Body of pancreas (tissue), 4 donors: Measurements from ENCODE around the gene DOCK9. TPM values are rescaled to one million over a fixed set of nuclear protein-coding genes. Genes with fewer than 3 reads are reported as not detected.

Experiments
- ATAC-seq: fragments of 150-250 bp; one replicate; pipeline ENCODE4 v1.9.1; 2016
- DNase-seq, 4 donors: peaks; one replicate each; pipeline ENCODE4 v3.0.0-alpha.2; 2019
- H3K27ac ChIP-seq, 4 donors: fragments of 200-600 bp; sonication (generic); 1 replicate in 3 of 4; 2 replicates in 1 of 4; pipeline versions ENCODE4 v1.5.1 to v1.6.1; 2016 to 2019; ENCODE audit warnings: mild to moderate bottlenecking in 1 of 4, mixed read lengths in 1 of 4, moderate library complexity in 1 of 4
- H3K27me3 ChIP-seq, 2 donors: fragments of 200-600 bp; sonication (generic); one replicate each; pipeline ENCODE4 v1.6.0; 2016; ENCODE audit warnings: mild to moderate bottlenecking in 1 of 2
- H3K36me3 ChIP-seq, 2 donors: fragments of 200-600 bp; sonication (generic); replicated peaks in 1 of 2; 2 replicates each; pipeline ENCODE4 v1.5.1; 2016; ENCODE audit warnings: low read depth in 2 of 2; ENCODE audit not compliant: insufficient read depth in 1 of 2
- H3K4me1 ChIP-seq: fragments of 200-600 bp; sonication (generic); one replicate; pipeline ENCODE4 v1.6.0; 2016
- H3K4me3 ChIP-seq, 2 donors: fragments of 200-600 bp; sonication (generic); 1 replicate in 1 of 2; 2 replicates in 1 of 2; pipeline ENCODE4 v1.5.1; 2016 to 2019
- H3K9me3 ChIP-seq, 3 donors: fragments of 200-600 bp; sonication (generic); 1 replicate in 2 of 3; 2 replicates in 1 of 3; pipeline ENCODE4 v1.5.1; 2016
- POLR2A ChIP-seq, 3 donors: fragments of 450-650 bp; IDR thresholded peaks; one replicate each; pipeline ENCODE4 v1.6.1; 2016; ENCODE audit warnings: antibody characterized with exemption in 3 of 3, mild to moderate bottlenecking in 2 of 3
- WGBS, 2 donors: methylation state at CpG; one replicate each; pipeline ENCODE4 v1.1.5; 2017; 5-methylcytosine and 5-hydroxymethylcytosine counted together
- intact Hi-C: fragments of 100-400 bp; cut with DNase I; formaldehyde crosslinking; loops from one replicate; pipeline ENCODE4 v1.15.1; 2023
- total RNA-seq, 2 donors: library from RNA; depleted of rRNA; stranded (reverse); fragments of >200 nt; gene quantifications; one replicate each; pipeline ENCODE4 v1.1.0, GENCODE V29; 2016
- TF ChIP-seq, protein P1 (sequence below), 7 experiments: fragments of 450-650 bp in 4 of 7; fragments of 200-600 bp in 3 of 7; sonication (generic) in 3 of 7; IDR thresholded peaks; one replicate each; pipeline ENCODE4 v1.5.1; 2016 to 2019; ENCODE audit warnings: antibody characterized with exemption in 7 of 7

Gene DOCK9
- total RNA-seq, 2 donors from 2014 or later, result 35.3 to 73.5 TPM

DNA sequence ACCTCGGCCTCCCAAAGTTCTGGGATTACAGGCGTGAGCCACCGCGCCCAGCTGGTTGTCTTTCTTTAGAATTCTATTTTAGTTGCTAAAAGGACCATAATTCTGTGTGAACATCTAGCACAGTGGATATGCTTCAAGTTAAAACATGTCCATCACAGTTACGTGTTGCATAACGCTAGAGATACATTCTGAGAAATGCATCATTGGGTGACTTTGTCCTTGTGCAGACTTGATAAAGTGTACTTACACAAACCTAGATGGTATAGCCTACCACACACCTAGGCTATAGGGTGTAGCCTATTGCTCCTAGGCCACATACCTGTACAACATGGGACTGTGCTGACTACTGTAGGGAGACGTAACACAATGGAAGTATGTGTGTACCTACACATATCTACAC is 35.4 kb downstream of the DOCK9 start:
- WGBS, 2 donors, result 96% methylated on average over 7 of the region's 7 CpGs
- H3K27ac ChIP-seq, result no peak overlapping the region
- no peaks in the 10 kb centered on the region for H3K36me3 ChIP-seq
- no peak for ATAC-seq
- H3K4me1 ChIP-seq, result no peaks in the 10 kb centered on the region
- no peaks in the 10 kb centered on the region for H3K9me3 ChIP-seq
- TF ChIP-seq POLR2A (IDR thresholded peaks at IDR 0.05), result no peak
- TF ChIP-seq, protein P1, sequence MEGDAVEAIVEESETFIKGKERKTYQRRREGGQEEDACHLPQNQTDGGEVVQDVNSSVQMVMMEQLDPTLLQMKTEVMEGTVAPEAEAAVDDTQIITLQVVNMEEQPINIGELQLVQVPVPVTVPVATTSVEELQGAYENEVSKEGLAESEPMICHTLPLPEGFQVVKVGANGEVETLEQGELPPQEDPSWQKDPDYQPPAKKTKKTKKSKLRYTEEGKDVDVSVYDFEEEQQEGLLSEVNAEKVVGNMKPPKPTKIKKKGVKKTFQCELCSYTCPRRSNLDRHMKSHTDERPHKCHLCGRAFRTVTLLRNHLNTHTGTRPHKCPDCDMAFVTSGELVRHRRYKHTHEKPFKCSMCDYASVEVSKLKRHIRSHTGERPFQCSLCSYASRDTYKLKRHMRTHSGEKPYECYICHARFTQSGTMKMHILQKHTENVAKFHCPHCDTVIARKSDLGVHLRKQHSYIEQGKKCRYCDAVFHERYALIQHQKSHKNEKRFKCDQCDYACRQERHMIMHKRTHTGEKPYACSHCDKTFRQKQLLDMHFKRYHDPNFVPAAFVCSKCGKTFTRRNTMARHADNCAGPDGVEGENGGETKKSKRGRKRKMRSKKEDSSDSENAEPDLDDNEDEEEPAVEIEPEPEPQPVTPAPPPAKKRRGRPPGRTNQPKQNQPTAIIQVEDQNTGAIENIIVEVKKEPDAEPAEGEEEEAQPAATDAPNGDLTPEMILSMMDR (IDR thresholded peaks at IDR 0.05), result no peak
- no peak overlapping the region for H3K4me3 ChIP-seq
- no peak for DNase-seq
- intact Hi-C loops, result no loop called here
- H3K27me3 ChIP-seq, result no peaks in the 10 kb centered on the region

DNA sequence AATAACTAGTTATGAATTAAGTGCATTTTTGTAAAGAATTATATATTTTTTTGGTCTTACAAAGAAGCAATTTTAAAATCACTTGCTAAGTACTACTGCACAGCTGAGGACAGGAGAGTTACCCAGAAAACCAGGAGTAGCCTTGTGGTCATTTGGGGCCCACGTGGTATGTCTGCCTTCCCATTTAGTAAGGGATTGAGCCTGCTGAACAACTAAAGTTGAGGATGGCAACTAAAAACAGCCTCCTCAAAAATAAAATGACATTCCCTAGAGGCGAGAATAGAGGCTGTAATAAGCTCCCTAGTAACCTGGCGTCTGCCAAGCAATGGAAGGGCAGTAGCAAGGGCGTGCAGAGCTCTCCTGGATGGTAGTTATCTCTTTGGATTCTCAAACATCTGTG is 36.3 kb downstream of the DOCK9 start:
- H3K4me1 ChIP-seq, result no peaks in the 10 kb centered on the region
- TF ChIP-seq, protein P1 (IDR thresholded peaks at IDR 0.05), result no peak
- TF ChIP-seq POLR2A (IDR thresholded peaks at IDR 0.05), result no peak
- H3K27me3 ChIP-seq, result no peaks in the 10 kb centered on the region
- intact Hi-C loops, result no loop called here
- no peak overlapping the region for H3K4me3 ChIP-seq
- 93 to 97% methylated on average over 4 of the region's 4 CpGs for WGBS, 2 donors
- DNase-seq (no peak), ATAC-seq (no peak)
- H3K36me3 ChIP-seq, result no peaks in the 10 kb centered on the region
- H3K27ac ChIP-seq, result no peak overlapping the region
- H3K9me3 ChIP-seq, result no peaks in the 10 kb centered on the region

DNA sequence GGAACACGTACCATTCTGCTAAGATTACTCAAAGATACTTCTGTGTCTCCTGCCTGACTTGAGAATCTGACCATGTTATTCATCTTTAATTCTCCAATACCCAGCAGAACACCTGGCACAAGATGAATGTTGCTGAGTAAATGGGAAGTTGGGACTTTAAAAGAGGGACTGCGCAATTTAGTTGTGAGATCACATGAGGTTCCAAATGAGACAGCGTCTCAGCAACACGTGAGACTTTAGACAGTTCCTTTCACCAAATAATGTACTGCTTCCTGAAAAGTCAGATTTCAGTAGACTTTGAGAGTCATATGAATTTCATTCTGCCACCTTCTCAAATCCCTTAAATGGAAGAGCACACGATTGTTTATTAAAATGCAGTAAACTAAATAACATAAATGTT is 36.7 kb downstream of the DOCK9 start:
- Histone ChIP-seq H3K36me3 (no peaks in the 10 kb centered on the region), H3K4me3 (no peak overlapping the region), H3K27me3 (no peaks in the 10 kb centered on the region), H3K27ac (no peak overlapping the region), H3K9me3 (no peaks in the 10 kb centered on the region), H3K4me1 (no peaks in the 10 kb centered on the region)
- intact Hi-C loops, result no loop called here
- ATAC-seq, result no peak
- no peak for DNase-seq
- TF ChIP-seq, protein P1 (IDR thresholded peaks at IDR 0.05), result no peak
- TF ChIP-seq POLR2A (IDR thresholded peaks at IDR 0.05), result no peak
- 88 to 96% methylated on average over 5 of the region's 5 CpGs for WGBS, 2 donors

DNA sequence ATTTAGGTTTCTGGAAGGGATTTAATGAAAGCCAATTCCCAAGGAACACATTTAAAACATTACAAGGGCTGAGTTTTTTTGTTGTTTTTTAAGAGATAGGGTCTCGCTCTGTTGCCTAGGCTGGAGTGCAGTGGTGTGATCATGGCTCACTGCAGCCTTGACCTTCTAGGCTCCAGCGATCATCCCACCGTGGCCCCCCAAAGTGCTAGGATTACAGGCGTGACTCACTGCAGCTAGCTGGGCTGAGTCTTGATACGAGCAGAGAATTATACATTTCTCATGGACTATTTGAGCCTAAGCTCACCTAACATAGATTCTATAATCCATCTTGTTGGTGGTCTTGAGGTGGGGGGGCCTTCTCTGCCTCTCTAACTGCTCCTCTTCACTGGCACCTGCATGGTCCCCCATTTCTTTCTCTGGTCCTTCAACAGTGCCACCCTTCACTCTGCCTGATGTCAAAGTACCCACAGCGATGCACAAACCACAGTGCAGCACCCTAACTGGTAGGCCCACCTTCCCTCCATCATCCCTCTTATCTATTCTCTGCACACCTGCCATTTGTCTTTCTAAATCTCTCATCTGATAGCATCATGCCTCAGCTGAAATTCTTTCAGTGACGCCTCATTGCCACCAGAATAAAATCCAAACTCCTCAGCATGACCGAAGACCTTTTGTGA is 37.4 kb downstream of the DOCK9 start:
- H3K4me1 ChIP-seq, result no peaks in the 10 kb centered on the region
- no peaks in the 10 kb centered on the region for H3K9me3 ChIP-seq
- no peak overlapping the region for H3K4me3 ChIP-seq
- WGBS, 2 donors, result 79 to 87% methylated on average over 8 of the region's 8 CpGs
- intact Hi-C loops, result no loop called here
- no peaks in the 10 kb centered on the region for H3K27me3 ChIP-seq
- no peaks in the 10 kb centered on the region for H3K36me3 ChIP-seq
- DNase-seq, result no peak
- ATAC-seq, result no peak
- no peak overlapping the region for H3K27ac ChIP-seq
- TF ChIP-seq POLR2A (IDR thresholded peaks at IDR 0.05), result no peak
- TF ChIP-seq, protein P1 (IDR thresholded peaks at IDR 0.05), result no peak

DNA sequence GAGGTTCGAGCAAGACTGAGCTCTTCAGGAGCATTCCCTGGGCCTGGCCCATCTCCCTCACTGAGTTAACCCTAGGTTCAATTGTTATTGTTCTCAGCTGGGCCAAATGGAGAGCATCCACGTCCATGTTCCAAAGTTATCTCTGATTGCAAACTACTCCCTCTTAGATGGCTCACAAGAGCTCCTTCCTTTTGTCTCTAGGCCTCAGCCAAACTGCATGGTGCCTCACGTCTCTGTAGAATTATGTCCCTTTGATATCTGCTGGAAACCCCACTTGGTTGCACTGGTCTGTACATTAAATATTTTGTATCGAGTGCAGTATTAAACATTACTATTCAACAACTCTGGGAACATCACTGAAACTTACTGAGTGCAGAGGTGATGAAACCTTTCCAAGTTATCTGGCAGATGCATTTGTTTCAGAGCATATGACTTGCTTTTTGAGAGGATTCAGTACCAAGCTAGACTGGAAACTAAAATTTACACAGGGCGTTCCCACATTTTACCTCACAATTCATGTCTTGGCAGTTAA is 38.1 kb downstream of the DOCK9 start:
- WGBS, 2 donors, result 78 to 82% methylated on average over 5 of the region's 5 CpGs
- H3K27me3 ChIP-seq, result no peaks in the 10 kb centered on the region
- no peak for DNase-seq
- no peaks in the 10 kb centered on the region for H3K9me3 ChIP-seq
- no peaks in the 10 kb centered on the region for H3K36me3 ChIP-seq
- ATAC-seq, result no peak
- no peak for TF ChIP-seq POLR2A (IDR thresholded peaks at IDR 0.05)
- TF ChIP-seq, protein P1 (IDR thresholded peaks at IDR 0.05), result no peak
- intact Hi-C loops, result no loop called here
- no peak overlapping the region for H3K4me3 ChIP-seq
- H3K27ac ChIP-seq, result no peak overlapping the region
- H3K4me1 ChIP-seq, result no peaks in the 10 kb centered on the region
